ENCODE results near the gene ZNF679.

DNA sequence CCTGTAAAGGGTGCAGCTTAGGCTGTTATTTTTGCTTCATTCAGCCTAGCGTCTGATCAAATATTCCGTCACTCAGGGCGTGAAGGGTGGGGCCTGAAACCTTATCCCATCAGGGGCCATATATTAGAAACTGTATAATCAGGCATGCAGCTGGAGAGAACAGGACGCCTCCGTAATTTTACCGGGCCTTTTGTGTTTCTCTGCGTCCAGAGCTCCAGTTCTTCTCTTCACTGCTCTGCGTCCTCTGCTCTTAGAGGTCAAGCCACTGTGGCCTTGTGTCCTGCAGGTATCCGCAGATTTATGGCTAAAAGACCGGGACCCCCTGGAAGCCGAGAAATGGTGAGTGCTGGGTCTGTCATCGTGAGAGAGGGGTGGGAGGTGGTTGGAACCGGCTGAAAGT lies 21.4 kb upstream of the ZNF679 start, which contains the start of gene ZNF735:
- TF ChIP-seq, protein P1, sequence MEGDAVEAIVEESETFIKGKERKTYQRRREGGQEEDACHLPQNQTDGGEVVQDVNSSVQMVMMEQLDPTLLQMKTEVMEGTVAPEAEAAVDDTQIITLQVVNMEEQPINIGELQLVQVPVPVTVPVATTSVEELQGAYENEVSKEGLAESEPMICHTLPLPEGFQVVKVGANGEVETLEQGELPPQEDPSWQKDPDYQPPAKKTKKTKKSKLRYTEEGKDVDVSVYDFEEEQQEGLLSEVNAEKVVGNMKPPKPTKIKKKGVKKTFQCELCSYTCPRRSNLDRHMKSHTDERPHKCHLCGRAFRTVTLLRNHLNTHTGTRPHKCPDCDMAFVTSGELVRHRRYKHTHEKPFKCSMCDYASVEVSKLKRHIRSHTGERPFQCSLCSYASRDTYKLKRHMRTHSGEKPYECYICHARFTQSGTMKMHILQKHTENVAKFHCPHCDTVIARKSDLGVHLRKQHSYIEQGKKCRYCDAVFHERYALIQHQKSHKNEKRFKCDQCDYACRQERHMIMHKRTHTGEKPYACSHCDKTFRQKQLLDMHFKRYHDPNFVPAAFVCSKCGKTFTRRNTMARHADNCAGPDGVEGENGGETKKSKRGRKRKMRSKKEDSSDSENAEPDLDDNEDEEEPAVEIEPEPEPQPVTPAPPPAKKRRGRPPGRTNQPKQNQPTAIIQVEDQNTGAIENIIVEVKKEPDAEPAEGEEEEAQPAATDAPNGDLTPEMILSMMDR (IDR thresholded peaks at IDR 0.05) = no peak
- TF ChIP-seq POLR2A (IDR thresholded peaks at IDR 0.05) (no peak), EP300 (IDR thresholded peaks at IDR 0.05) (no peak)

All from ovary (tissue), 3 donors.